ENCODE results near the gene BGN. TPM values are rescaled to one million over a fixed set of nuclear protein-coding genes. Genes with fewer than 3 reads are reported as not detected.

Gene BGN
- total RNA-seq, 1 experiment from 2014 or later: 0.33 TPM

GRCh38 chrX:153475751-153476281 is 19.0 kb upstream of the BGN start:
- ChIA-PET POLR2A (ENCODE audit: unreplicated experiment) (no interaction called here), CTCF (no interaction called here)
- Histone ChIP-seq H3K9me2 (ENCODE audit: insufficient read depth) (no peaks in the 10 kb centered on the region), H3K4me1 (replicated peaks; ENCODE audit: insufficient read depth) (no peaks in the 10 kb centered on the region), H3K79me2 (ENCODE audit: low read depth) (no peaks in the 10 kb centered on the region), H3K36me3 (ENCODE audit: low read depth) (no peaks in the 10 kb centered on the region), H3K27me3 (ENCODE audit: insufficient read depth, low read depth) (peaks cover 22% of the 10 kb centered on the region; the same call in 1 of the 2 replicates), H3K4me3 (no peak overlapping the region), H3F3A (ENCODE audit: insufficient read depth, low read depth) (no peaks in the 10 kb centered on the region), H4K20me1 (ENCODE audit: insufficient read depth) (no peaks in the 10 kb centered on the region), H2AFZ (no peak overlapping the region), H3K9me3 (ENCODE audit: insufficient read depth, low read depth) (no peaks in the 10 kb centered on the region), H3K4me2 (no peak overlapping the region), H3K27ac (no peak overlapping the region)
- DNase-seq: no peak
- intact Hi-C loops (cut with micrococcal nuclease; ENCODE audit: unreplicated experiment): no loop called here
- TF ChIP-seq, protein P1, sequence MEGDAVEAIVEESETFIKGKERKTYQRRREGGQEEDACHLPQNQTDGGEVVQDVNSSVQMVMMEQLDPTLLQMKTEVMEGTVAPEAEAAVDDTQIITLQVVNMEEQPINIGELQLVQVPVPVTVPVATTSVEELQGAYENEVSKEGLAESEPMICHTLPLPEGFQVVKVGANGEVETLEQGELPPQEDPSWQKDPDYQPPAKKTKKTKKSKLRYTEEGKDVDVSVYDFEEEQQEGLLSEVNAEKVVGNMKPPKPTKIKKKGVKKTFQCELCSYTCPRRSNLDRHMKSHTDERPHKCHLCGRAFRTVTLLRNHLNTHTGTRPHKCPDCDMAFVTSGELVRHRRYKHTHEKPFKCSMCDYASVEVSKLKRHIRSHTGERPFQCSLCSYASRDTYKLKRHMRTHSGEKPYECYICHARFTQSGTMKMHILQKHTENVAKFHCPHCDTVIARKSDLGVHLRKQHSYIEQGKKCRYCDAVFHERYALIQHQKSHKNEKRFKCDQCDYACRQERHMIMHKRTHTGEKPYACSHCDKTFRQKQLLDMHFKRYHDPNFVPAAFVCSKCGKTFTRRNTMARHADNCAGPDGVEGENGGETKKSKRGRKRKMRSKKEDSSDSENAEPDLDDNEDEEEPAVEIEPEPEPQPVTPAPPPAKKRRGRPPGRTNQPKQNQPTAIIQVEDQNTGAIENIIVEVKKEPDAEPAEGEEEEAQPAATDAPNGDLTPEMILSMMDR (conservative IDR thresholded peaks at IDR 0.05): no peak
- no peak for TF ChIP-seq EZH2 (IDR thresholded peaks at IDR 0.05; ENCODE audit: low read depth)
- BruUV-seq (replicated peaks): no TSS peak

DNA sequence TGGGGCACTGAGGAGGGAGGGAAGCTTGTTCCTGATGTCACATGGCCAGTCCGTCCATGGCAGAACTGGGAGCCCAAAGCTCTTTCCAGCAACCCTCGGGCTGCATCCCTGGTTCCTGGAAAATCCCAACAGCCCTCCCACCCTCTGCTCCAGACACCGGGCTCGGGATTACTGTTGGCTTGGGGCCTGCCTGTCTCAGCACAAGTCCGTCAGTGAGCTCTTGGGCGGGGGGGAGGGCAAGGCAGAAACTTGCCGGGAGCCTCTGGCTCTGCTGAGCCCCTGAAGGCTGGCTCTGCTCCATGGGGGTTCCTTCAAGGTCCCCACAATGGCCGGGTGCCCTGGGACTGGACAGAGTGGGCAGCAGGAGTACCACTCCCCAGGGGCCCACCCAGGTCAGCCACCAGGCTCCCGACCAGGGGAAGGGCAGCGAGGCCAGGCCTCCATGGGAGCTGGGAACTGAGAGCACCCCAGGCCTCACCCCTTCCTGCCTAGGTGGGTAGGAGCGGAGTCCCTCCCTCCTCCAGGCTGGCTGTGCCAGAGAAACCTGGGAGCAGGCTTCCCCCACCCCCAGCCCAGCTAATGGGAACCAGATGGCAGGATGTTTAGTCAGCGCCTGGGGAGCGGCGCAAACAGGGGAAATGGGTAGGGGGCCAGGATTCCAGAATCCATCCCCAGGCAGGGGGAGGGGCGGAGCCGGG is 18.0 kb upstream of the BGN start:
- intact Hi-C loops (cut with micrococcal nuclease; ENCODE audit: unreplicated experiment): no loop called here
- Histone ChIP-seq H3K9me2 (ENCODE audit: insufficient read depth) (no peaks in the 10 kb centered on the region), H3K4me1 (replicated peaks; ENCODE audit: insufficient read depth) (no peaks in the 10 kb centered on the region), H3K4me3 (no peak overlapping the region), H3K27ac (no peak overlapping the region), H2AFZ (no peak overlapping the region), H3F3A (ENCODE audit: insufficient read depth, low read depth) (no peaks in the 10 kb centered on the region), H3K36me3 (ENCODE audit: low read depth) (no peaks in the 10 kb centered on the region), H4K20me1 (ENCODE audit: insufficient read depth) (no peaks in the 10 kb centered on the region), H3K9me3 (ENCODE audit: insufficient read depth, low read depth) (no peaks in the 10 kb centered on the region), H3K27me3 (ENCODE audit: insufficient read depth, low read depth) (peaks cover 22% of the 10 kb centered on the region; the same call in 1 of the 2 replicates), H3K79me2 (ENCODE audit: low read depth) (no peaks in the 10 kb centered on the region), H3K4me2 (no peak overlapping the region)
- DNase-seq: no peak
- TF ChIP-seq, protein P1 (conservative IDR thresholded peaks at IDR 0.05): no peak
- no peak for TF ChIP-seq EZH2 (IDR thresholded peaks at IDR 0.05; ENCODE audit: low read depth)
- POLR2A ChIA-PET (ENCODE audit: unreplicated experiment): no interaction called here
- BruUV-seq (replicated peaks): no TSS peak
- CTCF ChIA-PET: interaction anchor here (0.6 kb wide), 1 partner anchor 535 kb away, joined by 11 read pairs; no protein-coding TSS in a partner anchor

DNA sequence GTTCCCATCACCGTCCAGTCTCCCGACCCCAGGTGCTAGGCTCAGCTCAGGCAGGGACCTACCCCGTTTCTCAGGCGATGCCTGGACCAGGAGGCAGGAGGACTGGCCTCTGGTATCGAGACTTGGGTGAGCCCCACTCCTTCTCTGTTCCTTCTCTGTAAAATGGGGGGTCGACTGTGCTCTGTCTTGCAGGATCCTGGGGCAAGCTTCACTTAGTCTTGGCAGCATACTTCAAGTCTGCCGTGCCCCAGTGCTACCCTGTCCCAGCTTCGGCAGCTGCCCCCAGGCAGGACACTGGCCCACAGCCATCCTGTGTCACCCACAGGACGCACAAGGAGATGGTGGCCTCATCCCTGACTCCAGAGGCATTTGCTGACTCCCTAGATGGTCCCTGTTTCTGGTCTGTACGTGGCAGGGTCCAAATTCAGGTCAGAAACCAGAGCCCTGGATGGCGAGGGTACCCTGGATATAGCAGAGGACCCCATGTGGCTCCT is 17.4 kb upstream of the BGN start:
- POLR2A ChIA-PET (ENCODE audit: unreplicated experiment): no interaction called here
- no peak overlapping the region for H3K27ac ChIP-seq
- no peak overlapping the region for H2AFZ ChIP-seq

More for the DNA sequence above, 17.4 kb upstream of the BGN start:
- H3K27me3 ChIP-seq (ENCODE audit: insufficient read depth, low read depth): peaks cover 22% of the 10 kb centered on the region; the same call in 1 of the 2 replicates
- H3K9me2 ChIP-seq (ENCODE audit: insufficient read depth): no peaks in the 10 kb centered on the region
- BruUV-seq (replicated peaks): no TSS peak
- intact Hi-C loops (cut with micrococcal nuclease; ENCODE audit: unreplicated experiment): no loop called here
- no peaks in the 10 kb centered on the region for H3K36me3 ChIP-seq (ENCODE audit: low read depth)
- CTCF ChIA-PET: no interaction called here
- H3K9me3 ChIP-seq (ENCODE audit: insufficient read depth, low read depth): no peaks in the 10 kb centered on the region
- DNase-seq: no peak
- no peak overlapping the region for H3K4me3 ChIP-seq
- no peak overlapping the region for H3K4me2 ChIP-seq
- H3K79me2 ChIP-seq (ENCODE audit: low read depth): no peaks in the 10 kb centered on the region
- H3K4me1 ChIP-seq (replicated peaks; ENCODE audit: insufficient read depth): no peaks in the 10 kb centered on the region
- TF ChIP-seq, protein P1 (conservative IDR thresholded peaks at IDR 0.05): no peak
- no peak for TF ChIP-seq EZH2 (IDR thresholded peaks at IDR 0.05; ENCODE audit: low read depth)
- no peaks in the 10 kb centered on the region for H4K20me1 ChIP-seq (ENCODE audit: insufficient read depth)
- H3F3A ChIP-seq (ENCODE audit: insufficient read depth, low read depth): no peaks in the 10 kb centered on the region
